Fibroblast of villous mesenchyme (primary cell): Measurements from ENCODE around the gene PAAF1. TPM values are rescaled to one million over a fixed set of nuclear protein-coding genes. Genes with fewer than 3 reads are reported as not detected.
"Not testable (repeated sequence)": the region's sequence is repeated elsewhere in the genome, so short reads cannot be mapped to it uniquely, and the experiment has no call there.

Experiments
- DNase-seq: peaks from one replicate; pipeline ENCODE4 v3.0.0-alpha.2; 2010; ENCODE audit warnings: low read depth
- H3K4me3 ChIP-seq: 2 replicates; pipeline ENCODE4 v1.5.1; 2011; ENCODE audit warnings: low read depth, mild to moderate bottlenecking, low read length
- total RNA-seq: library from RNA; depleted of rRNA; stranded (reverse); fragments of >200 nt; gene quantifications from 2 replicates; pipeline ENCODE4 v1.2.3, GENCODE V29; 2012
- TF ChIP-seq, protein P1 (sequence below): IDR thresholded peaks from 2 replicates; pipeline ENCODE4 v1.5.1; 2012; ENCODE audit warnings: low read depth, mild to moderate bottlenecking, low read length; ENCODE audit not compliant: insufficient read depth

PAAF1 gene
- total RNA-seq, 1 donor, result 6.9 TPM

GRCh38 chr11:73878771-73879170, 2.0 kb downstream of the PAAF1 start:
- TF ChIP-seq, protein P1, sequence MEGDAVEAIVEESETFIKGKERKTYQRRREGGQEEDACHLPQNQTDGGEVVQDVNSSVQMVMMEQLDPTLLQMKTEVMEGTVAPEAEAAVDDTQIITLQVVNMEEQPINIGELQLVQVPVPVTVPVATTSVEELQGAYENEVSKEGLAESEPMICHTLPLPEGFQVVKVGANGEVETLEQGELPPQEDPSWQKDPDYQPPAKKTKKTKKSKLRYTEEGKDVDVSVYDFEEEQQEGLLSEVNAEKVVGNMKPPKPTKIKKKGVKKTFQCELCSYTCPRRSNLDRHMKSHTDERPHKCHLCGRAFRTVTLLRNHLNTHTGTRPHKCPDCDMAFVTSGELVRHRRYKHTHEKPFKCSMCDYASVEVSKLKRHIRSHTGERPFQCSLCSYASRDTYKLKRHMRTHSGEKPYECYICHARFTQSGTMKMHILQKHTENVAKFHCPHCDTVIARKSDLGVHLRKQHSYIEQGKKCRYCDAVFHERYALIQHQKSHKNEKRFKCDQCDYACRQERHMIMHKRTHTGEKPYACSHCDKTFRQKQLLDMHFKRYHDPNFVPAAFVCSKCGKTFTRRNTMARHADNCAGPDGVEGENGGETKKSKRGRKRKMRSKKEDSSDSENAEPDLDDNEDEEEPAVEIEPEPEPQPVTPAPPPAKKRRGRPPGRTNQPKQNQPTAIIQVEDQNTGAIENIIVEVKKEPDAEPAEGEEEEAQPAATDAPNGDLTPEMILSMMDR, result no peak
- no peak overlapping the region for H3K4me3 ChIP-seq
- no peak for DNase-seq

- DNase-seq, H3K4me3 ChIP-seq: not testable (repeated sequence)
Measured at GRCh38 chr11:73880449-73880848, 3.6 kb downstream of the PAAF1 start.

DNA sequence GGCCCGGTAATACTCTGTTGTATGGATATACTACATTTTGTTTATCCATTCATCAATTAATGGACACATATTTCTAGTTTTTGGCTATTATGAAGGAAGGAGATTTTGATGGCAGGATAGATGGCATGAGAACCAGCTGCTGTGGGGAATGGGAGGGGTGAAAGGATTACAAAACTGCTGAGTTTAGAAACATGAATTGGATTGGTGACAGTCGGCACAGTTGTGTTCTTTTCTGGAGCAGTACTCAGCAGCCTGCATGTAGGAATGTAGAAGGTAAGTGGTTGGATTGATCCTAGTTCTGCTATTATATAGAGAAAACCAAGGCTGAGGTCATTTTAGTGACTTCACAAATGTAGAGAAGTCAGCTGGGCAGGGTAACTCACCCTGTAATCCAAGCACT, 7.1 kb downstream of the PAAF1 start:
- H3K4me3 ChIP-seq, result no peak overlapping the region
- TF ChIP-seq, protein P1, result no peak
- DNase-seq, result no peak

DNA sequence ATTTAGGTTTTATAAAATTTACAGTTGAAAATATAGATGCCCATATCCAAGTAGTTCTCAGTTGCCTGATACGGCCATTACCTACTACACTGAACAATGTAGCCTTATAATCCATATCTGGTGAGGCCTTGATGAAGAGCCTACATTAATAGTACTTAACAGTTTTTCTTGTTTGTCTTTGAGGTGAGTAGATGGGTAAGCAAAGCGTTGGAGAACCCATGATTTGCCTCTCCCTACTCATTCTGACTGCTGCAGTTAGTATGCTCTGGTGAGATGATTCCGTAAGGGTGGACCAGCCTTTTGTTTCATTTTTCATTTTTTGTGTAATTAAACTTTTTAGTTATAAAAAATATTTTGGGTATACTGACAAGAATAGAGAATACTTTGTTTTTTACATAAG, 11.4 kb downstream of the PAAF1 start:
- H3K4me3 ChIP-seq, result no peak overlapping the region
- TF ChIP-seq, protein P1, result no peak

GRCh38 chr11:73889019-73889418, 12.2 kb downstream of the PAAF1 start:
- no peak for DNase-seq
- TF ChIP-seq, protein P1, result no peak
- no peak overlapping the region for H3K4me3 ChIP-seq

More for the DNA sequence above, 11.4 kb downstream of the PAAF1 start:
- no peak for DNase-seq

- no peak overlapping the region for H3K4me3 ChIP-seq
- TF ChIP-seq, protein P1, result no peak
- no peak for DNase-seq
Measured at GRCh38 chr11:73889536-73889935, 12.7 kb downstream of the PAAF1 start.

GRCh38 chr11:73893041-73893440, 16.2 kb downstream of the PAAF1 start:
- no peak overlapping the region for H3K4me3 ChIP-seq
- DNase-seq, result no peak
- TF ChIP-seq, protein P1, result no peak
